ENCODE measurements around the gene DCBLD2. TPM values are rescaled to one million over a fixed set of nuclear protein-coding genes. Genes with fewer than 3 reads are reported as not detected.
A peak's percentile ranks its signal among the peaks of the same experiment; 100 is the strongest.

The DCBLD2 gene
- total RNA-seq, 1 donor from 2014 or later: 91.9 TPM

DNA sequence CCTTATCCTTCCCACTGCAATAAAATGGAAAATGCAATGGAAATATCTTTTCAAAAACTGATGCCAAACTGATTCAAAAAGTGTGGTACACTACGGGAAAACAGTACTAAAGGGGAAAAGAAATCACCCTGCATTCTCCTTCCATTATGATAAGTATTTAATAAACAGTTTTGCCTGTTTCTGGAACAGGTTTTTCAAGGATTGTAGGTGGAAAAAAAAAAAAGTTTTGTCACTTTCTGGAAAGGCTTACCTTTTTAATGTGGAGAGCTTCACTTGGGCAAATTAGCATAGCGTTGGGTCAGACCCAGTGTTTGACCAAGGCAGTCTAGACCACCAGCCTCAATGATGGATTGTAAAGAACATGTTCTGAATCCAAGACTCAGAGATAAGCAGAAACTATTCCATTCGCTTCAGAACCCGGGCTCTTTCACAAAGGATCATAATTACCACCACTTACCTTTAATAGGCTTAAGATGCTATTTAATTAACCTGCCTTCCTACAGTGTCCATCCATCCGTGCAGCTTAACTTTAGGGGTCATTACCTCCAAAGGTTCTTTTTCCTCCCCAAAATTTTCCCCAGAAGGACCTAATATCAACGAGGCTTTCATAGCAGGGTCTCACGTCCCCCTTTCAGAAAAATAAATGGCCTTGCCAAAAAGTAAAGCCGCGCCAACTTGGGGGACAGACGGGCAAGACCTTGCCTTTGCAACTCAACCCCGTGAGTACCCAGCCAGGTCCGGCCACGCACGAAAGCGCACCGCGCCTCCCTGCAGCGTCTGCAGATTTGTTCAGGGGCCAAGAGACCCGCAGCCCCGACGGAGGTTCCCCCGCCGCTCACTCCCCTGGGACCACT, 1.0 kb downstream of the DCBLD2 start:
- H3K4me1 Mint-ChIP-seq: peaks cover 42% of the 10 kb centered on the region
- H3K4me3 Mint-ChIP-seq: peak overlapping the region; percentile 93
- TF ChIP-seq, protein P1, sequence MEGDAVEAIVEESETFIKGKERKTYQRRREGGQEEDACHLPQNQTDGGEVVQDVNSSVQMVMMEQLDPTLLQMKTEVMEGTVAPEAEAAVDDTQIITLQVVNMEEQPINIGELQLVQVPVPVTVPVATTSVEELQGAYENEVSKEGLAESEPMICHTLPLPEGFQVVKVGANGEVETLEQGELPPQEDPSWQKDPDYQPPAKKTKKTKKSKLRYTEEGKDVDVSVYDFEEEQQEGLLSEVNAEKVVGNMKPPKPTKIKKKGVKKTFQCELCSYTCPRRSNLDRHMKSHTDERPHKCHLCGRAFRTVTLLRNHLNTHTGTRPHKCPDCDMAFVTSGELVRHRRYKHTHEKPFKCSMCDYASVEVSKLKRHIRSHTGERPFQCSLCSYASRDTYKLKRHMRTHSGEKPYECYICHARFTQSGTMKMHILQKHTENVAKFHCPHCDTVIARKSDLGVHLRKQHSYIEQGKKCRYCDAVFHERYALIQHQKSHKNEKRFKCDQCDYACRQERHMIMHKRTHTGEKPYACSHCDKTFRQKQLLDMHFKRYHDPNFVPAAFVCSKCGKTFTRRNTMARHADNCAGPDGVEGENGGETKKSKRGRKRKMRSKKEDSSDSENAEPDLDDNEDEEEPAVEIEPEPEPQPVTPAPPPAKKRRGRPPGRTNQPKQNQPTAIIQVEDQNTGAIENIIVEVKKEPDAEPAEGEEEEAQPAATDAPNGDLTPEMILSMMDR (conservative IDR thresholded peaks at IDR 0.05): no peak
- H3K36me3 Mint-ChIP-seq (ENCODE audit: low read depth): peaks cover 7% of the 10 kb centered on the region
- DNase-seq (ENCODE audit: low read depth, low spot score): peak; percentile 31
- no peaks in the 10 kb centered on the region for H3K9me3 Mint-ChIP-seq
- no peaks in the 10 kb centered on the region for H3K27me3 Mint-ChIP-seq (ENCODE audit: low read depth)
- H3K27ac Mint-ChIP-seq (ENCODE audit: unreplicated experiment): peak overlapping the region; percentile 95

- H3K36me3 Mint-ChIP-seq (ENCODE audit: low read depth): peaks cover 7% of the 10 kb centered on the region
- H3K9me3 Mint-ChIP-seq: no peaks in the 10 kb centered on the region
- no peaks in the 10 kb centered on the region for H3K27me3 Mint-ChIP-seq (ENCODE audit: low read depth)
- H3K4me1 Mint-ChIP-seq: peaks cover 42% of the 10 kb centered on the region
- no peak for DNase-seq (ENCODE audit: low read depth, low spot score)
- H3K4me3 Mint-ChIP-seq: no peak overlapping the region
- H3K27ac Mint-ChIP-seq (ENCODE audit: unreplicated experiment): no peak overlapping the region
- TF ChIP-seq, protein P1 (conservative IDR thresholded peaks at IDR 0.05): no peak
Observed at GRCh38 chr3:98897701-98898100, 3.8 kb downstream of the DCBLD2 start.

DNA sequence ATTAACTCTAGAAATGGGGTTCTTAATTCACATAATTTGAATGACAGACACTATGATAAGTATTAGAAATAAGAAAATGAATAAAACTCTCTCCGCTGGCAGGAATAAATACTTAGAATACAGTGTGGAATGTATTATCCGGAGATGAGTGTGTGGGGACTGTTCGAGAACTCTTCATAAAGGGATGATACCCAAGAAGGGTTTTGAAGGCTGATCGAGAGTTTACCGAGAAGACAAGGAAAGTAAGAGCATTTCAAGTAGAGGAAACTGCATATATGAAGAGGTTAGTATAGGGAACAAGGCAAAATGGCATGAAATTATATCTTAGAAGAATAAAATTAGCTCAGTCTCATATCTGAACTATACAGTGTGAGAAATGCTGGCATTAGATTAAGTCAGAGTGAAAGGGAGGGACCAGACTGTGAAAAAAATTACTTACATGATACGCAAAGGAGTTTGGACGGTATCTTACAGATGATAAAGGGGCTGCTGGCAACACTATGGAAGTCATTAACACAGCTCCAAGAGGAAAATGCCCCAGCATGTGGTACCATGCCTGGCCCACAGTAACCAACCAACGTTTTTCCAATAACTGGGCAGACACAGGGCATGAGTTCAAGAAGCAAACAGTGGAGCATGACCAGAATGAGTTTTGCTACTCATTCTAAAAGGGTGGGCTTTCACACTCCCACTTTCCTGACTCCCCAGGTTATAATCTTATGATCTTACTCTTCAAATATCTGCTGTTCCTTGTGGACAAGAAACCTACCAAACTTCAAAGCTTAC, 6.5 kb downstream of the DCBLD2 start:
- H3K4me3 Mint-ChIP-seq: peak overlapping the region; percentile 23
- no peaks in the 10 kb centered on the region for H3K9me3 Mint-ChIP-seq

DNA sequence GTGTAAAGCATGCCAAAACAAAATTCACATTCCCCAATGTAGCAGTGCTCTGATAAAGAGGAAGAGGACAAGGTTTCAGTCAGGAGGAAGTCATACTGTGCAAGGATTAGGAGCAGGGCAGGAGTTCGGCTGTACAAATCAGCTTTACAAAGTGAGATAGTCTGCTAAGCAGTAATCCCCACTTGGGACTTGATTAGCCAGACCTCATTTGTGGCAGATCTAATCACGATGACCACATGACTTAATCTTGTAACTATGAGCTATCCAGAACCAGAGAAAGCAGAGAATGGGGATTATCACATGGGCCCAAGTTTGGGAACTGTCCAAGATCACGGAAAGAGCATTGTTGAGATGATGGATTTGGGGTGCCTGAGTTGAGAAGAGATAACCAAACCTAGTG, 7.8 kb downstream of the DCBLD2 start:
- no peak for DNase-seq (ENCODE audit: low read depth, low spot score)

More for the DNA sequence above, 6.5 kb downstream of the DCBLD2 start:
- no peak overlapping the region for H3K27ac Mint-ChIP-seq (ENCODE audit: unreplicated experiment)
- H3K4me1 Mint-ChIP-seq: peaks cover 28% of the 10 kb centered on the region
- no peaks in the 10 kb centered on the region for H3K27me3 Mint-ChIP-seq (ENCODE audit: low read depth)
- H3K36me3 Mint-ChIP-seq (ENCODE audit: low read depth): peaks cover 7% of the 10 kb centered on the region
- DNase-seq (ENCODE audit: low read depth, low spot score): no peak
- TF ChIP-seq, protein P1 (conservative IDR thresholded peaks at IDR 0.05): no peak

DNA sequence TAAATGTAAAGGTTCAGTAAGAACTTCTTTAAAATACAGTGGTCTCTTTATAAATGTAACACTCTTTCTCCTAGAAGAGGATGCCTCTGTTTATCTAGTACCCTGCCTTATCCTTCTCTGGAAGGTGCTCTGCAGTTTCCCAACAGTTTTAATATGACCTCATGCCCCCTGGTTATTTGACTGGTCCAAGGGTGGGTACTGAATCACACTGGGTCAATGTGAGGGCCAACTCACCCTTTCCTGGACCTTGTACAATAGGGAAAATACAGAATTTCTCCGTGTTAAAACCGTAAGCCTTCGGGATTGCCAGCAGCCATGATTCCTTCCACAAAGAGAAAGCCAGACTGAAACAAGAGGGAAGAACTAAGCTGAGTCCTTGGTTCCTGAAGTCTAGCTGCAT, 9.2 kb downstream of the DCBLD2 start:
- H3K36me3 Mint-ChIP-seq (ENCODE audit: low read depth): peaks cover 3% of the 10 kb centered on the region
- H3K4me3 Mint-ChIP-seq: no peak overlapping the region
- TF ChIP-seq, protein P1 (conservative IDR thresholded peaks at IDR 0.05): no peak
- H3K27ac Mint-ChIP-seq (ENCODE audit: unreplicated experiment): no peak overlapping the region
- H3K4me1 Mint-ChIP-seq: peaks cover 23% of the 10 kb centered on the region
- no peaks in the 10 kb centered on the region for H3K27me3 Mint-ChIP-seq (ENCODE audit: low read depth)
- no peaks in the 10 kb centered on the region for H3K9me3 Mint-ChIP-seq
- no peak for DNase-seq (ENCODE audit: low read depth, low spot score)

More for the DNA sequence above, 7.8 kb downstream of the DCBLD2 start:
- H3K4me3 Mint-ChIP-seq: peak overlapping the region; percentile 2
- peaks cover 3% of the 10 kb centered on the region for H3K36me3 Mint-ChIP-seq (ENCODE audit: low read depth)
- TF ChIP-seq, protein P1 (conservative IDR thresholded peaks at IDR 0.05): no peak
- no peaks in the 10 kb centered on the region for H3K27me3 Mint-ChIP-seq (ENCODE audit: low read depth)
- H3K4me1 Mint-ChIP-seq: peaks cover 20% of the 10 kb centered on the region
- no peaks in the 10 kb centered on the region for H3K9me3 Mint-ChIP-seq
- H3K27ac Mint-ChIP-seq (ENCODE audit: unreplicated experiment): no peak overlapping the region
